HG03159 (cell line): ENCODE results near the gene GMDS.
A peak's percentile ranks its signal among the peaks of the same experiment; 100 is the strongest.

Source experiments
- ATAC-seq: cut with Tn5 transposase; IDR thresholded peaks from one replicate; pipeline ENCODE4 v1.9.1; 2021; ENCODE audit warnings: mild to moderate bottlenecking, moderate library complexity; ENCODE audit not compliant: unreplicated experiment

GMDS gene

DNA sequence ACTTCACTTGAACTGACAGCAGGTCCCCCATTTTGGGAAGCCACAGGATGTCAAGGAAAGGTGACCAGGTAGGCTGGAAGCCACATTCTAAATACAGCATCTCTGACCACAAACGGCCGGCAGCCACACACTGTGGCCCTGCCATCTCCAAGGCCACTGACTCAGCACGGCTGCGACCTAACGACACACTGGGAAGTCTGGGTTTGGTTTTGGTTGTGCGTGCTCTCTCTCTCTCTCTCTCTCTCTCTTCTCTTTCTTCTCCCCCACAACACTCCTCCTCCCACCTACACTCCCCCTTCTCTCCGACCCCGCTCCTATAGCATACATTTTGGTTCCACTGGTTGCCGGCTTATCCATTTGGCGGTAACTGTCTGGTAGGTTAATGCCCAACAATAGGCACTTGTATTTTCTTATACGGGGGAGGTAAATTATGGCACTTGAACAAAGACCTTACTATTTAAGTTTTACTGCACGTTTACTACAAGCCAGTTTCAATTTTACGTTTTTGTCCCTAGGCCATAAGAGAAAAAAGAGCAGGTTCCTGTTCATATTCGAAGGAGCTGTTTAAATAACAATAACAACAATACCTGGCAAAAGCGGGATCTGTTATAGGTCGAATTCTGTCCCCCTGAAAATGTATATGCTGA lies 103.6 kb downstream of the GMDS start:
- no peak for ATAC-seq

DNA sequence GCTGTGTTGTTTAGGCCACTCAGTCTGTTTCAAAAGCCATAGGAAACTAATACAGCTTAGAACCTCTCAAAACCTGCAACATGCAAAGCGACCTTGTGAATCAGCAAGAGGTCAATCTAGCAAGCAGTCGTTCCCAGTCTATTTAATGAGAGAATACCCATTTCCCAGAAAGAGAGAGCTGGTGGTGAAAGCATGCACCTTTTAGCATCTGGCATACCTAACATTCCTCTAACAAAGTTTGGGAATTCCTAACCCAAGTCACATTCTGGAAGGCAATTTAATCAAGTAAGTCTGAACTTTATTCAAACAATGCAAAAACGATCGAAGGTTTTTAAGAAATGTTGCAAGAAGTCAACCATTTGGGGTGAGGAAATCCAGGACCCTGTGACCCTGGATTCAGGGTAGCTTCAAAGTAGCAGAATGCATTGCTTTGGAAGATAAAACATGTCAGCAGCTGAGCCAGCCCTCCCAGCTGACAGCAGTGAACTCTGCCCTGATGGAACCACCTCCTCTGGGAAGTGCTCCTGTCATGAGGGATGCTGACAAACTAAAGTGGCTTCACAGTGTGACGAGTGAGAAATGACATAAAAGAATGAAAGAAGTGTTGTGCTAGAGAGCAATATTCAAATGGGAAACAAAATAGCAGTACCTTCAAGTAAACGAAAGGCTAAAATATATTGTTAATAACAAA lies 104.8 kb downstream of the GMDS start:
- ATAC-seq = no peak

DNA sequence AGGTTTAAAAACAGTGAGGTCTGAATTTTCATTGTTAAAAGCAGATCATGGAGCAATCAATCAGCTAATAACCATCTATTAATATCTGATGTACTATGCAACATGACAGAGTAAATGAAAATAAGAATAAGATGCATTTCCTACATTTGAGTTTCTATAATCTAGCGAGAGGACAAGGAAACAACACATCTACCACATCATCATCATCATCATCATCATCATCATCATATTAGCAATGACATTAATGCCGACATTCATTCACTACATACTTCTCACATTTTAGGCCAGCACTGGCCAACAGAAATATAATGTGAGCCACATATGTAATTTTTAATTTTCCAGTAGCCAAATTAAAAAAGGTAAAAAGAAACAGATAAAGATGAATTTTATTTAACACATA lies 110.0 kb downstream of the GMDS start:
- no peak for ATAC-seq

DNA sequence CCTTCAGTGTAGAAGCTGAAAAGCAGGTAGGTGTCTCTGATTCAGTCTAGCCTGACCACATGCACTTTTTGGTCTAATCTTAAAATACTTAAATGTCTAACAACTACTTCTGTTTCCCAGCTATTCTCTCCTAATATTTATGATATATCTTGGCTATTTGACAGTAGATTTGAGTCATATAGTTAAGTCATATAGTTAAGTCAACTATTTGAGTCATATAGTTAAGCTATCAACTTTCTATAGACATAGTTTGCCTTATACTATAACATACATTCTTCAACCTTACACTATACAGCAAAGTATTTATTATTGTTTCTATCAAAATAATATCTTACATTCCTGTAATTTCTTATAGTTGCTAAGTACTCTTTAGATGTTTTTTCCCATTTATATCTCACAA lies 110.9 kb downstream of the GMDS start:
- ATAC-seq = no peak

DNA sequence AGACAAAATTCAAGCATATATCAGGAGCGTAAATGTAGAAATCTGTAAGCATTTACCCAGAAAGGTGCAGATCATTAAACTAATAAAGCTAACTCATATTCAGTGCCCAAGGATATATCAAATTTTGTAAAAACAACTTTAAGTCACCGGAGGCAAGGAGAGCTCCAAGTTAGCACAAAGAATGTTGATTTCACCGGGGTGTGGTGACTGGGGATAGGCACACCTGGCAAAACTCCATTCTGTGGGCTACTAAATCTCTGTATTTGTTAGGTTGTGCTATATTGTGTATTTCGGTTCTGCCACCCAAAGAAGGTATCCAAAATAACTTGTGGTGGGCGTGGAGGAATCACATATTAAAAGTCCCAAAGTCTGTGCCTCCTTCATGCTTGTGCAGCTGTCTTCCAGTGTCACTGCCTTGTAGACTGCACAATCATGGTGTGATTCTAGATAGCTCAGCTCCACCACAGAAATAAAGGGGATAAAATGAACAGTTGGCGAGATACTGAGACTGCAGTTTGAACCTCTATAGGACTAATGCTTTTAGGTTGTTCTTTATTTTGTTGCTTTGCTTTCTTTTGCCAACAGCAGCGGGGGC lies 111.6 kb downstream of the GMDS start:
- no peak for ATAC-seq

DNA sequence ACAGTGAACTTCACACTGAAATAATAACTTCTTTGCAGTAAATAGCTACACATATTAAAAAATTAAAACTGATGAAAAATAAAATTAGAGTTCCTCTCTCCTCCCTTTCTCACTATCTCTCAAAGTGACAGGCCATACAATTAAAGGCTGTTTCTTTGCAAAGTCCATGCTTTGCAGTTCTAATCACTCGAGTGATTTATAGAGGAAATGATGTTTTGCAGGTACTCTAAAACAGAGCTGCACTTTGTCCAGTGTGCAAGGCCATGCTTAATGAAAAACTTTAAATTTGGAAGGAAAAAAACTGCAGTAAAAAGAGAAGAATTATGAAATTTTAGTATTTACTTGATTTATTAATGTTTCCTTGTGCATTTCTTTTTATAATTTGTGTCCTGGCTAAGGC lies 112.5 kb downstream of the GMDS start:
- ATAC-seq = no peak

DNA sequence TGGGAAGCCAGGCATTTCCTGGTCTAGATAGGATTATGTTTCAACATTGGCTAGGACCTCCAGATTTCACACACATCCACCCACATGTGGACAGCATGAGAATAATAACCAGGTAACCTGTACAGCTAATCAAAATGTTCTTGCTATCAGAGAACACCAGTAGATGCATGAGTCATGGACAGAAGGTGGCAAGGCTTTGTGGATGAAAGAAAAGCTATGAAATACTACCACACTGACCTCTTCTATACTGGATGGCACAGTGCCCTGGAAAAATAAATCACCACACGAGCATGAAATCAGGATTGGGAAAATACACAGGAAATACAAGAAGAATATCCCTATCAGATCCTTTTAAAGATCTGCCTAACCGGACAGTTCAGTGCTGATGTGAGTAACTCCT lies 113.0 kb downstream of the GMDS start:
- ATAC-seq = no peak

DNA sequence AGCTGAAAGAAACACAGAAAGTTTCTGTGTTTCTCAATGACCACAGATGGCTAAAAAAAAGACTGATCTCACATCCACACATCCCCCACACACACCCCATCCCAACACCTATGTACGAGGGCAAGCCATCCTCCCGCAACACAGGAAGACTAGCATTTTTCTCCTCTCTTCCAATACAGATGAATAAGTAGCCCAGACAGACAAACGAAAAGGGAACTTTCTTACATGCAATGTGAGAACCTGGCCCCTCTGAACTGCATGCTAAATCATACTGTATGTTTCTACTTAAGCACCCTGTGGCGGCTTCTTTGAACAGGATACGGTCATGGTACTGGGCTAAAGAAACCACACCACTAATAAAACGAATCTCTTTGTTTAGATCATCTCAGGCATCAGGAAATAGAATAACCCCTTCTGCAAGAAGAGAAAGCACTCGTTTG lies 116.2 kb downstream of the GMDS start:
- ATAC-seq = peak; percentile 73

DNA sequence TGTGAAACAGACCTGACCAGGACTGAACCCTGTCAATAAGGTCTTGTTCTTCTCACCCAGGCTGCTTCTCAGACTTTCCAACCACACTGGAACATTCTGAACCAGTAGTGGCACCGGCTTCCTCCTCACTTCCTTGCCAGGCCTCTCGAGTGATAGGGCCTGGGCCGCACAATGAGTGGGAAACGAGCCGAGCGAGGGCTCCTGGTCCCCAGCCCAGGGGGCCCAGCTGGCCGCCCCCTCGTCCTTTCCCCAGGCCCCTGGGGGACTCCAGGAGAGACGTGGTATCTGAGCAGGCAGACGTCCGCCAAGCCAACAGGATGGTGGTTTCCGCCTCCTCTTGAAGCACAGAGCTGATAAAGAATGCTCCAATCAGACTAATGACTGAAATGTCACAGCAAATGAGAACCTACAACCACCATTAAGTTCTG lies 117.9 kb downstream of the GMDS start:
- ATAC-seq = no peak

DNA sequence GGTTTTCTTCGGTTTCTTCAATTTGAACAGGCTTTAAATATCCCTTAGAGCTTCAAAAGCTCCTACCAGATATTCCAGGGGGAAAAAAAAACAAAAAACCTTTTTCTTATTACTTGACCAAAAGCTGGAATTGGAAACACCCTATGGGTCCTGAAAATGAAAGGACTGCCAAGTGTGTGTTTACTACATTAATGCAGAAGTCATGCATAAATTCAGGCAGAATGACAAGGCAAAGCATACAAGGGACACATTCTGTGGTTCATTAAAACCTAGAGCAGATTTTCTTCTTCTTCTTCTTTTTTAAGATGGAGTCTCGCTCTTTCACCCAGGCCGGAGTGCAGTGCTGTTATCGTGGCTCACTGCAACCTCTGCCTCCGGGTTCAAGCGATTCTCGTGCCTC lies 119.1 kb downstream of the GMDS start:
- no peak for ATAC-seq

DNA sequence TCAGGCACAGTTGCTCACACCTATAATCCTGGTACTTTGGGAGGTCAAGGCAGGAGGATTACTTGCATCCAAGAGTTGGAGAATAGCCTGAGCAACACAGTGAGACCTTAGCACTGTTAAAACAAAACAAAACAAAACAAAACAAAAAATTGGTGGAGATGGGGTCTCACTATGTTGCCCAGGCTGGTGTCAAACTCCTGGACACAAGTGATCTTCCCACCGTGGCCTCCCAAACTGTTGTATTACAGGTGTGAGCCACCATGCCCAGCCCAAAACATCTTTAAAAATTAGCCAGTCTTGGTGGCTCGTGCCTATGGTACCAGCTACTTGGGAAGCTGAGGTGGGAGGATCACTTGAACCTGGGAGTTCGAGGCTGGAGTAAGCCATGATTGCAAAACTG lies 120.2 kb downstream of the GMDS start:
- no peak for ATAC-seq

DNA sequence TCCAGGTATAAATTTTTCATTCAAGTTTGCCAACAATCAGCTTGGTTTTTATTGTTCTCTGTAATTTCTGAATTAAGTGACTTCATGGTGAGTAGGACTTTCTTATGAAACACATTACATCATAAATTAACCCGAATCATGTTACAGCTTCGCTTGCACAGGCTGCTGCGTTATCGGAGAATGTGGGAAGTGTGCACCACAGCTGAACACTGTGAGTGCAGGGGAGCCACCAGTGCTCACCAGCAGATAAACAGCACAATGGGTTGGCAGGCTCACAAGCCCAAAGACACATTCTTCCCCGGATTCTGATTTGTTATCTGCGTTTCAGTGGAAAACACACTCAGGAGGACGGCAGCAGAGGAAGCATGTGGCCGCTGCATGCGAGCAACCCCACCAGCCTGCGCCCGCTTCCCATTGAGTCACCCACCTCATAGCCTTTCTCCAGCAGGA lies 121.1 kb downstream of the GMDS start:
- ATAC-seq = no peak

DNA sequence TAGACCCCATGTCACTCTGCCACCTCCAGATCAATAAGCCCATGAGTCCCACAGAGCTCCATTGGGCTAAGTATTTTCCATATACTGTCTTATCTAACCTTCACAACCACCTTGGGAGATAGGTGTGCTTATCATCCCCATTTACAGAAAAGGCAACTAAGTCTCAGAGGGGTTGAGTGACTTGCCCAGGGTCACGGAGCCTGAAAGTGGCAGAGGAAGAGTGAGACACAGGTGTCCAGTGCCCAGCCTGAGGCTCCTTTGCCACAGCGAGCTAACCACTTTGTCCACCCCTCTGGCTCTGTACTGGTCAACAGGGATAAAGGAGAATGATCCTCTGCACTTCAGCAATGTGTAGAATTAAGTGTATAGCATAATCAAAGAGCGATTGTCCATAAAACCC lies 124.5 kb downstream of the GMDS start:
- no peak for ATAC-seq

DNA sequence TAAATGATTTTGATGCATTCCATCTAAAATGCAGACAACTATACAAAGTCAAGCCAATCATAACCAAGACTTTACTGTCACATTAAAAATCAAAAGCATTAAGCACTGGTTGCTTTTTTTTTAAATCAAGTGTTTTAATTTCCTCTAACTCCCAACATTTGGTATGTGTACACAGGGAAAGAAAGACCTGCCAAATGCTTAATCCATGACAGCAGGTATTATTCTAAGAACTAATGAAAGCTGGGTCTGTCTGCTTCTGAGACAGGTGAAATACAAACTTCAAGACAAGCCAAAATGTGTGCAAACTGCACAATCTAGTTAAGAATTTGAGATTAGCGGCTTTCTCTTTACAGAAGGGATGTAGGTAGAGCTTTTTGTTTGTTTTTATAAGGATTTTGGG lies 126.1 kb downstream of the GMDS start:
- ATAC-seq = no peak

DNA sequence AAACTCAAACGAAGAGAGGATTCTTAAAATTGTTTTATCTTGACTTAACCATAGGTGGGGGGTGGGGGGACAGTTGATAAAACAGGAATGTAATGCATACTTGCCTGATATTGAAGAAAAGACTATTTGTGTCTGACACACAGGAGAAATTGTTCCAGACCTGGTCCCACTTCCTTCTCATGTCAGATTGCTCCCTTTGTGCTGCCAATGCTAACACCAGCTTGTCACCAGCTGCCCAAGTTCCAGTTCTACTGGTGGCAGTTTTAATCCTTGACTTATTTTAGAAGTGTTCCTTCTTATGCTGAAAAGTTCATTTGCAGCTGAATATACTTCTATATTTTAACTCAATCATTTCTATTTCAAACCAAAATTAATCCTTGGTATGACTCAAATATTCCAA lies 127.3 kb downstream of the GMDS start:
- ATAC-seq = no peak

DNA sequence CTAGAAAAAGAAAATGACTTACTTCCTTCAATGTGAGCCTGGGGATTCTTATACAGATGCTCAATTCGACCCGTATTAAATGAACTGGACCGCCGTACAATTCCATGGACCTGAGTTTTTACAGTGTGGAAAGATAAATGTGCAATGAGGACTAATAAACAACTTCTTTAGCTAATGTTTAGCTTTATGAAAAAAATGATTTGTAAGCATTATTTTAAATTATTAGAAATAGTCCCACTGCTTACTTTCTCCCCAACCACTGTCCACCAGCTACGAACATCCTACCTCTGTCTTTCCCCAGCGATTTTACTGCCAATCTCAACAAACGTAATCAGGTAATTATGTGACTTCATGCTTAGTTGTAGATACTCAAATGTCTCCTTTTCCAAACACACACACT lies 128.0 kb downstream of the GMDS start:
- no peak for ATAC-seq

DNA sequence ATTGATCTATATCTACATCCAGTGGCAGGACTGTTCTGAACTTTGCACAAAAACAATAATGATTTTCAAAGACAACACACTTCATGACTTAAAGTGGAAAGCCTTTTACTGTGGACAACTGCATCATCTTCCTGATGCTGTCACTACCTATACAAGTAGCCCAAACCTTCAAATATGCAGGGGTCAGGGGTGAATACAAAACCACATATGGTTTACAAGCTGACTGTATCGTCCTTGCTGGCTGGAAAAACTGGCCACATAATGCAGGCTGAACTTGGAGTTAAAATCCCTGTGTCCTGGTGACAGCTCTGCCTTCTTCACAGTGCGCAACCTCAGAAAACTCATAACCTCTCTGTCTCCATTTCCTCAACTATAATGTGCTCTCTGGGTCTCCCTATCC lies 128.9 kb downstream of the GMDS start:
- ATAC-seq = no peak

DNA sequence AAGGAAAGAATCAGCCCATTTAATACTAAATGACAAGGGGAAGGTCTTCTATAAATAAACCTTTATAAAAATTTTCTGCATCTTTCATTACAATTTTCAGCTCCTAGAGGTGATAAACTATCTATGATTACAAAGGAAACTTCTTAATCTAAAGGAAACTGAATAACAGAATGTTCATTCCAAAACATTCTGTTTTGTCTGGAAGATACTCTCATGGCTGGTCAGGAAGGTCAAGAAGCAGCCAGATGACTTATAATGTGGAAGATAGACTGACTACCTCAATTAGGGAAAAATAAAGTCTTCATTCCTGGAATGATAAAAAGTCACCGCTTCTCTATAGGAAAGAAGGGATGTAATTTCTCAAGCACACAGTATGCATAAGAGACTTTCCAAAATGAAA lies 131.3 kb downstream of the GMDS start:
- ATAC-seq = no peak

DNA sequence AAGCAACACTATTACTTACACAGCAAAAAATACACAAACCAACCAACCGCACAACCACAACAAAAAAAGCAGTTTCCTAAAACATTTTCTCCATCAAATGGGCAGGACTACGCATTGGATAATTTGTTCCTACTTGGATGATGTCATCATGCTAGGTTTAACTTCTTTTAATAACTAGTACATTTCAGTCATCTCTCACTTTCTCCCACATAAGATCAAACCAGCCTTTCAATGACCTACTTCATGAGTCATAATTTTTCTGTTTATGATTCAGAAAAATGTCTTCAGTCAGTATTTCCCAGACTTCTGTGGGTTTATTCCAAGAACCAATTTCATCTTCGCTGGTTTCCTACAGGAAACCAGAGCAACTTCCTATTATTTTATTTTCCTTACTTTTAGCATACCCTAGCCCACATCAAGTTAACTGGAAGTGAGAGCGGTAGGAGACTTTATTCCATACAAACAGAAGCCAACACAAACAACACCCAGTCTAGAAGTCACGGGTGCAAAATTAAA lies 134.2 kb downstream of the GMDS start:
- peak; percentile 59 for ATAC-seq

DNA sequence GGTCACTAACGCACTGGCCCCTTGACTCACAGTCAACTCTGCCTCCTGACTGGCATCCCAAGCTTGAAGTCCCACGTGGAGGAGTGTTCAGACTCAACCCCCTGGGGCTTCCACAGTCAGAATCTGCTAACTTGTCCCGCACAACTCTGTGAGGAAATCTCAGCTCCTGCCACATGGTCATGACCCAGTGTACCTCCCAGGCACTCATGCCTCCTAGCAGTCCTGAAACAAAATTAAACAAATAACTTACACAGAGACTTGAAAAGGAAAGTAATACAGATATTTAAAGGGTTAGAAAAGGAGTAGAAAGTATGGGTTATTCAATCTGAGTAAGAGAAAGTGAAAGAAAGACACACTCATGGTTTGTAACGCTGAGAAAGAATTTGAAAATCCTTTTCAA lies 134.9 kb downstream of the GMDS start:
- peak; percentile 62 for ATAC-seq

DNA sequence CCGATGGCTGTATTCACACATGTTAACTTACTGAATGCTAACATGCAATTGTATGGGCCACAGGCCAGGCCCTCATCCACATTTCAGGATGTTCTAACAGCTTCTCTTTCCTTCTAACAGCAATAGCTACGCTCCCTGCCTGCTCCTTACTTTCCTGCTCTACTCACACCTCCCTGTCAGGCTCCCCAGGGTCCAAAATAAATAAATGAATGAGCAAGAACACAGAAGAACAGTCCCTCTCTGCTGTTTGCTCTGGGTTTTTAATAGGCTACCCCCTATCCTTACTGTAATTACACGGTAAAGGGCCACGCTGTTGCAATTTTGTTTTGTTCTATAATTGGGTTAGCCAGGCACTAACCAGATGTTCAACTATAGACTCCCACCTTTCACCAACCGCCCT lies 135.6 kb downstream of the GMDS start:
- ATAC-seq = no peak

DNA sequence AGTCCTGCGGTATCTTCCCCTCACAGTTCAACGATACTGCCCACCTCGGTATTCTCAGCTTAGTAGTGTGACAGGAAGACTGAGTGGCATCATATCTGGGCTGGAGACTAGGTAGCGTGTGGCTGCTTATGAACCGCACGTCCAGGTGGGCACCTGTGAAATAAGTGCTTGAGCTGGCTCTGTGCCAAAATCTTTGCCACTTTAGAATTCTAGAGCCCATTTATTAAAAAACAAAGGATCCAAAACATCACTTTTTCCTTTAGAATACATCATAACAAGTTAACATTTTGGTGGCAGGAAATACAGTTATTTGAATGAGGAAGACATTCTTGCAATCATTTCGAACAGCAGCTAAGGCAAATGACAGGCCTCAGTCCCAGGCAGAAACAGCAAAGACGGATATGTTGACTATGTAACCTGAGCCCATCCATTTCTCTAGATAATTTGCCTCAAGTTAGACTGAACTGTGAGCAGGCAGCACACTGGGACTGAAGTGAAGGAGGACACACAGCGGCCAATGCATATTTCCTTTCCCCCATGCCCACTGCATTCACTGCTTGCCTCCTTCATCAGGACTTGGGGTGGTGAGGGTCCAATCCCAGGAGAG lies 136.6 kb downstream of the GMDS start:
- ATAC-seq = no peak
